NOMO-1 treated with dmso at 0.1 percent for 144 hours (cell line): ENCODE data around the gene ATP6V1D.
"Not testable (repeated sequence)": the region's sequence is repeated elsewhere in the genome, so short reads cannot be mapped to it uniquely, and the experiment has no call there.

Experiments used
- DNase-seq: peaks from one replicate; lab custom pipeline; 2025; ENCODE audit not compliant: unreplicated experiment; lab: John Stamatoyannopoulos, UW

Gene ATP6V1D

DNA sequence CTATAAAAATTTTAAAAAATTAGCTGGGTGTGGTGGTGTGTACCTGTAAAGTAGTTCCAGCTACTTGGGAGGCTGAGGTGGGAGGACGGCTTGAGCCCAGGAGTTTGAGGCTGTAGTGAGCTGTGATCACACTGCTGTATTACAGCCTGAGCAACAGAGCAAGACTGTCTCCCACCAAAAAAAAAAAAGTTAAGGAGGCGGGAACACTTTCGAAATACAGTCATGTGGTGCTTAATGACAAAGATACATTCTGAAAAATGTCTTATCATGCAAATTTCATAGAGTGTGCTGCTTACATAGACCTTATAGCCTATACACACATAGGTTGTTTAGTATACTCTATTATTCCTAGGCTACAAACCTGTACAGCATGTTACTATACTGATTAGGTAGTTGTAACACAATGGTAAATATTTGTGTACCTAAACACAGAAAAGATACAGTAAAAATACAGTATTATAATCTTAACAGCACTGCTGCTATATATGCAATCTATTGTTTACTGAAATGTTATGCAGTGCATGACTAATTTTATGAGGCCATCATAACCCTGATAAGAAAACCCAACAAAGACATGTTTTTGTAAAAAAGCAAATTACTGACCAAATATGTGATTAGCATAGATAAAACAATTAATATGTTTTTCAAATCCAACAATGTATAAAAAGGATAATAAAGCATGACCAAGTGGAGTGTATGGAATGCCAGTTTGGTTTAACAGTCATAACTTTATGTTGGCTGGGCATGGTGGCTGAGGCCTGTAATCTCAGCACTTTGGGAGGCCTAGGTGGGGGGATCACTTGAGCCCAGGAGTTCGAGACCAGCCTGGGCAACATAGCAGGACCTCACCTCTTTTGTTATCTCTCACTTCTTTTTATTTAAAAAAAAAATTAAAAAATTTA lies 11.9 kb upstream of the ATP6V1D start:
- DNase-seq = no peak

- no peak for DNase-seq
Measured at GRCh38 chr14:67370830-67371229, 11.2 kb upstream of the ATP6V1D start.

DNA sequence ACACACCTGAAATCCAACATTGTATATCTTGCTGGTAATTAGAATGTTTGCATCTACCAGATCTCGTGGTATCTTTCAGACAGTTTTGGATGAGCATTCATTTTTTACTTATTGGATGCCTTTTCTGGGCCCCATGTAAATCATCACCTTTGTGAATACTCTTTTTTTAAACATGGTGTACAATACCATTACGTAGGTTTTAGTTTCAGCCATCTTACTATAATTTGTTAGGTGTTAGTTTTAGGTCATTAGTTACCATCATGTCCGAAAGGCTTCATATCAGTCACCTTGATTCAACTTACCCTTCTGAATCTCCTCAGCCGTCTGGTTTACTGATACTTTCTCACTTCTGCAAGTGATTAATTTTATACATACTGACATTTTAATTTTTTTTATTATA lies 5.9 kb upstream of the ATP6V1D start:
- DNase-seq = no peak

GRCh38 chr14:67360470-67361206 lies 1.0 kb upstream of the ATP6V1D start:
- no peak for DNase-seq

DNA sequence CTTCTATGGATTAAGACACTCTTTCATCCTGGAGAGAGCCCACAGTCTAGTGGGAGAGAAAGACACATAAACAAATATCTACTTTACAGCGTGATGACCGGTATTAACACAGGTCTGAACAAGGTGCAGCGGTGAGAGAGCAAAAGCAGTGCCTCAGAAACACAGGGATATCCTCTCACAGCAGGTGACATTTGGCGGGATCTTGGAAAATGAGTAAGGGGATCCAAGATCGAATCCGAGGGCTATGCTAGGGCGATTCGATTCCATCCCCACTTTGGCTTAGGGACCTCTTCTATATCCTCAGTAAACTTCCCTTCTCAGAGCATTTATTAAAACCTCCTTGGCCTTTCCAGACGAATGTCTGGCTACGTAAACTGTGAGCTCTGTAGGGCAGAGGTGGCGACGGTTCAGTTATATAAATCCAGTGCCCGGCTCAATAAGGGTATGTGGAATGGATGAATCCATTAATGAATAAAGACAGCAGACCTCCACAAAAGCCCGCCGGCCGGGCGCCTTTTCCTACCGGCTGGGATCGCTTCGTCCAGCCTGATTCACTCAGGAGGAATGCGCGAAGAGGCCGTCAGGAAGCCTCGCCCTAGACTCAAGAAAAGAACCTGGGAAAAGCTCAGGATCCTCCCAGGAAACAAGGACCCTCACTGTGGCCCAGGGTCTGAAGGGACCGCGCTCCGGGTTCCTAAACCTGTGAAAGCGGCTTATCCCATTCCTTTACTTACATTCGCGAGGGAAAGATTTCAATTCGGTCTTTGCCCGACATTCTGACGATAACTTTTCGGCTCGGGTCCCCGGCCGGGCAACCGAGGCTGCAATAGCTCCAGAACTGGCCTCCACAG lies 455 bp downstream of the ATP6V1D start:
- no peak for DNase-seq

GRCh38 chr14:67357969-67358354 lies 1.6 kb downstream of the ATP6V1D start:
- DNase-seq = no peak

- DNase-seq = no peak
Measured at GRCh38 chr14:67357186-67357968, 2.2 kb downstream of the ATP6V1D start.

GRCh38 chr14:67352055-67352454 lies 7.5 kb downstream of the ATP6V1D start:
- no peak for DNase-seq

DNA sequence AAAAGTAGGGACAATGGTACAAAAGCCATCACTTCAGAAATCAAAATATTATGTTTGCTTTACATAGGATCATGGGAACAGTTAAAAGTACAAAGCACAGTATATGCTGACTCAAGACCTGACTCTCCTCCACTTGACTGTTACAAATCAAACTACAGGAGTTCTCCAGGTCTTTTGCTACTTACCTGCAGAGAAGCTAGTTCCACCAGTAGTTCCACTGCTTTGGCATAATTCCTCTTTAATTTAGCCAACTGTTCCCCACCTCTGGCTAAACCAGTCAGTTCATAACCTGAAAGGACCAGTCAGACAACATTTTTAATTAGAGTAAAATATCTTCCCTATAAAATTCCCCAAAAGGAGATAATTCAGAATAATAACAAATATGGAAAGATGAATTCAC lies 14.0 kb downstream of the ATP6V1D start:
- DNase-seq = no peak

- no peak for DNase-seq
Measured at GRCh38 chr14:67343601-67344230, 15.9 kb downstream of the ATP6V1D start.

DNA sequence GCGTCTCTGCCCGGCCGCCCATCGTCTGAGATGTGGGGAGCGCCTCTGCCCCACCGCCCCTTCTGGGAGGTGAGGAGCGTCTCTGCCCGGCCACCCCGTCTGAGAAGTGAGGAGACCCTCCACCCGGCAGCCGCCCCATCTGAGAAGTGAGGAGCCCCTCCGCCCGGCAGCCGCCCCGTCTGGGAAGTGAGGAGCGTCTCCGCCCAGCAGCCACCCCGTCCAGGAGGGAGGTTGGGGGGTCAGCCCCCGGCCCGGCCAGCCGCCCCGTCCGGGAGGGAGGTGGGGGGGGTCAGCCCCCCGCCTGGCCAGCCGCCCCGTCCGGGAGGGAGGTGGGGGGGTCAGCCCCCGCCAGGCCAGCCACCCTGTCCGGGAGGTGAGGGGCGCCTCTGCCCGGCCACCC lies 18.4 kb downstream of the ATP6V1D start:
- not testable (repeated sequence) for DNase-seq

DNA sequence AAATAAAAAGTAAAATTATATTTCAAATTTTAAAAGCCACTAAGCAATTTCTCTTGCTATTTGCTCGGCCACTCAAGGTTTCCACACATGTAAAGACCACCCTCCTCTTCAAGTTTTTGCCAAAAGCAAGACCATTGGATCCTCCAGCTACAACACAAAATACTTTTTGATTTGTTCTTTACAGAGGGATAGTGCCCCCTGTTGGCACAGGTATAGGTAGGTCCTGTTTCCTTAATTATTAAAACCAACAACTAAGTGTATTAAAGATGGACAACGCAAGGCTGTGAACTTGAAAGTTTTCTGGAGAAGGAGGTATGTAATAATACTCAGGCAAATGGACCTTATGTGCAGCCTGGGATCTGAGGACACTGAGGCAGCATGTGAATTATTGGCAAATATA lies 23.8 kb downstream of the ATP6V1D start:
- no peak for DNase-seq

- no peak for DNase-seq
Measured at GRCh38 chr14:67332468-67332867, 27.1 kb downstream of the ATP6V1D start.

DNA sequence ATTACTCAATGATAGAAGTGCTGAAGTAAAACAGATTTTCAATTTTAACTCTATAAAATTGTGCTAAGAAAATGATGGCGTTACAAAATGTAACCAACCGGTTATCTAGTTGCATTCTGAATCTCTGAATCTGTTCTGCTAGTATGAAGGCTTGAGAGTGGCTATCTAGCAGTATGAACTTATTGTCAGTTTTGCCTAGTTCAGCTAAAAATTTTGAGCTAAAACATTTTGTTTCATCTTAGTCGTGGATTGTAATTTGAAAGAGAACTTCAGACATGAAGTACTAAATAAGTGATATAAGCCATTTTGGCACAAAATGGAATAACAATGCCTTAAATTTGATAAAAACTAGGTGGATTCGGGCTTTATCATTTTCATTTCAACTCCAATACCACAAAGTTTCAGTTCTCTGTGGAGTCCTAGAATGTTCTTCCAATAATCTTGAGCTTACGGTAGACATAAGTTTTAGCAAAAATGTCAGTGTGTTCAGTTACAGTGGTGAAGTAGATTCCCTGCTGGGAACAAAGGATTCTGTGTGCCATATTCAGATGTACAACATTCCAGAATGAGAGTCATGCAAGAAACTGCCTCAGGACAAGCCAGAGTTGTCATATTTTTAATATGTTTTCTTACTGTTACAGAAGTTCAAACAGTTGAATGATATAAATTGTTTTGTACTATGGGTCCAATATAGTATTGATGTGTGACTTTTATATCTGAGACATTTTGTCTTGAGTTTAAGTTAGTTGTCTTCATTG lies 28.1 kb downstream of the ATP6V1D start:
- no peak for DNase-seq

DNA sequence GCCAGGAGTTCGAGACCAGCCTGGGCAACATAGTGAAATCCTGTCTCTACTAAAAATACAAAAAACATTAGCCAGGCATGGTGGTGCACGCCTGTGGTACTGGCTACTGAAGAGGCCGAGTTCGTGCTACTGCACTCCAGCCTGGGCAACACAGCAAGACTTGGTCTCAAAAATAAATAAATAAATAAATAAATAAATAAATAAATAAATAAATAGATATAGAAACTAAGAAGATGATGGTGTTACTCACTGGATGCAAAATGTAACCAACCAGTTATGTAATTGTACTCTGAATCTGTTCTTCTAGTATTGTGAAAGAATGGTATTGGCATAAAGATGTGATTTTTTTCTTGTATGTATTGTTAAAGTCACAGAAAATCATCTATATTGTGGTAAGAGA lies 29.9 kb downstream of the ATP6V1D start:
- not testable (repeated sequence) for DNase-seq

DNA sequence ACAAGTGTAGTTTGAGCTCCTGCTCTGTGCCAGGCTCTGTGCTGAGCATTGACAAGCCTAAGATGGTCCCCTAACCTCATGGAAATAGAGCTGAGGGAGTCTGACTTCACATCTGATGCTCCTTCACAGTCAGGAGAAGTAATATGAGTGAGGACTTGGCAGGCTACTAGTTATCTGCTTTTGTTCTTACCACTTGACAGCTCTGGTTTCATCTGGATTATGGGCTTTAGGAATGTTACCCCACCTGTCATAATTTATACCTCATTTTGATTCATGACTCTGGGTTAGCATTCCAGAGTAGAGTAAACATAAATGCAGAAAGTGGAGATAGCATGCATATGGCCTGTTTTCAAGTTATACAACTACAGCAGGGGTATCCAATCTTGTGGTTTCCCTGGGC lies 40.5 kb downstream of the ATP6V1D start:
- DNase-seq = no peak

DNA sequence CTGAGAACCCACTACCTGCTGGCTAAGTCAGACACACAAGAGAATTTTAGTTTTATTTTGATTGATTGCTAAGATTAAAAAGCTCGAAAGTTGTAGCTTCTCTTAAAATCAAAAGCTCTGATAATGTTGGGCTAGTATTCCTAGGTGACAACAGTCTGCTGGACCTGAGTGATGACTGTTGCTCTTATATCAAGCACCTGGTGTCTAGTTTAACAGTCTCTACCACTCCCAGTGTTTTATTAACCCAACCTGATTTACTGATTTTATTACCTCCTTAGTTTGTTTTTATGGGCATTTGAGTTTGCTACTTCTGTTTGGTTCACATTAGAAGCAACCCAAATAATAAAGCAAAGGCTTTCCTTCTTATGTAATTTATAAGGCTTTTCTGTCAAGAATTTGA lies 41.8 kb downstream of the ATP6V1D start:
- DNase-seq = no peak

DNA sequence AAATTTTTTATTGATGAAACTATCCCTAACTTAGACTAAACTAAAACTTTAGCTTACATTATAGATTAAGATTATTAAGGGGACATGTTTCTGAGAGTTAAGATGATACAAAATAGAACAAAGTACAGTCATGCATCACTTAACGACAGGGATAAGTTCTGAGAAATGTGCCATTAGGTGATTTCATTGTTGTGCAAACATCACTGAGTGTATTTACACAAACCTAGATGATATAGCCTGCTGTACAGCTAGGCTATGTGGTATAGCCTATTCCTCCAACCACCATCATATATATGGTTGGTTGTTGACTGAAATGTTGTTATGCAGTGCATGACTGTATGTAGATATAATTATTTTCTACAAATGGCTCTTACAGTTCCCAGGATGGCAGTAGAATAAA lies 46.5 kb downstream of the ATP6V1D start:
- DNase-seq = no peak

- no peak for DNase-seq
Measured at GRCh38 chr14:67311868-67312267, 47.7 kb downstream of the ATP6V1D start.
